Liver (tissue), 9 donors: ENCODE data around the gene ST7. TPM values are rescaled to one million over a fixed set of nuclear protein-coding genes. Genes with fewer than 3 reads are reported as not detected.
A peak's percentile ranks its signal among the peaks of the same experiment; 100 is the strongest.

Source experiments
- DNase-seq: peaks from one replicate; pipeline ENCODE4 v3.0.0-alpha.2; 2017; ENCODE audit warnings: low spot score
- H3K27ac ChIP-seq, 2 donors: one replicate each; pipeline ENCODE4 v1.7.0; 2013; ENCODE audit warnings: inconsistent platforms in 2 of 2, low read length in 2 of 2, control low read depth in 1 of 2, low read depth in 1 of 2, mild to moderate bottlenecking in 1 of 2
- H3K27me3 ChIP-seq, 4 donors: one replicate each; pipeline versions ENCODE4 v1.6.1 to v1.7.0; 2013; ENCODE audit warnings: low read length in 3 of 4, inconsistent platforms in 1 of 4, mild to moderate bottlenecking in 1 of 4, moderate library complexity in 1 of 4; ENCODE audit not compliant: control insufficient read depth in 4 of 4, insufficient read depth in 4 of 4
- H3K36me3 ChIP-seq, 4 donors: one replicate each; pipeline versions ENCODE4 v1.6.1 to v1.7.0; 2013; ENCODE audit warnings: low read length in 3 of 4, mild to moderate bottlenecking in 3 of 4, low read depth in 1 of 4, moderate library complexity in 1 of 4; ENCODE audit not compliant: control insufficient read depth in 4 of 4, insufficient read depth in 3 of 4
- H3K4me1 ChIP-seq, 4 donors: one replicate each; pipeline versions ENCODE4 v1.6.1 to v1.7.0; 2013; ENCODE audit warnings: low read length in 3 of 4, mild to moderate bottlenecking in 3 of 4, moderate library complexity in 1 of 4; ENCODE audit not compliant: control insufficient read depth in 4 of 4, insufficient read depth in 4 of 4
- H3K4me3 ChIP-seq, 3 donors: one replicate each; pipeline versions ENCODE4 v1.6.1 to v1.7.0; 2013; ENCODE audit warnings: low read length in 3 of 3, control low read depth in 1 of 3, low read depth in 1 of 3, mild to moderate bottlenecking in 1 of 3
- H3K9ac ChIP-seq, 2 donors: one replicate each; pipeline ENCODE4 v1.7.0; 2013; ENCODE audit warnings: low read length in 2 of 2, mild to moderate bottlenecking in 2 of 2, moderate library complexity in 2 of 2, control low read depth in 1 of 2, low read depth in 1 of 2
- H3K9me3 ChIP-seq, 4 donors: one replicate each; pipeline versions ENCODE4 v1.6.1 to v1.7.0; 2013; ENCODE audit warnings: low read length in 3 of 4; ENCODE audit not compliant: control insufficient read depth in 4 of 4
- ATF3 ChIP-seq: IDR thresholded peaks from 2 replicates; pipeline ENCODE4 v1.6.1; 2016; ENCODE audit warnings: antibody characterized with exemption
- CTCF ChIP-seq: fragments of 150-350 bp; IDR thresholded peaks from 2 replicates; pipeline ENCODE4 v1.5.1; 2017; ENCODE audit warnings: improper control_type of control experiment, low read depth, low read length; ENCODE audit not compliant: missing input control
- EGR1 ChIP-seq, 2 donors: IDR thresholded peaks; 2 replicates each; pipeline ENCODE4 v1.6.1; 2016 to 2018; ENCODE audit warnings: antibody characterized with exemption in 2 of 2, low read depth in 2 of 2
- FOXA1 ChIP-seq: IDR thresholded peaks from 2 replicates; pipeline ENCODE4 v1.6.1; 2016; ENCODE audit warnings: antibody characterized with exemption
- FOXA2 ChIP-seq: IDR thresholded peaks from 2 replicates; pipeline ENCODE4 v1.6.1; 2016; ENCODE audit warnings: antibody characterized with exemption
- HNF4A ChIP-seq, 2 donors: conservative IDR thresholded peaks; 2 replicates each; pipeline ENCODE4 v1.6.1; 2016; ENCODE audit warnings: antibody characterized with exemption in 2 of 2, mild to moderate bottlenecking in 2 of 2
- HNF4G ChIP-seq: IDR thresholded peaks from 2 replicates; pipeline ENCODE4 v1.6.1; 2016; ENCODE audit warnings: antibody characterized with exemption
- JUND ChIP-seq, 2 donors: IDR thresholded peaks; 2 replicates each; pipeline ENCODE4 v1.6.1; 2016; ENCODE audit warnings: antibody characterized with exemption in 2 of 2
- NR2F2 ChIP-seq: IDR thresholded peaks from 2 replicates; pipeline ENCODE4 v1.6.1; 2016; ENCODE audit warnings: antibody characterized with exemption
- RAD21 ChIP-seq, 2 donors: IDR thresholded peaks; 2 replicates each; pipeline ENCODE4 v1.6.1; 2016; ENCODE audit warnings: antibody characterized with exemption in 2 of 2, mild to moderate bottlenecking in 2 of 2
- REST ChIP-seq: IDR thresholded peaks from 2 replicates; pipeline ENCODE4 v1.6.1; 2016; ENCODE audit warnings: antibody characterized with exemption, mild to moderate bottlenecking
- RXRA ChIP-seq, 2 donors: IDR thresholded peaks; 2 replicates each; pipeline ENCODE4 v1.6.1; 2017 to 2018; ENCODE audit warnings: antibody characterized with exemption in 2 of 2, mild to moderate bottlenecking in 1 of 2
- SP1 ChIP-seq: IDR thresholded peaks from 2 replicates; pipeline ENCODE4 v1.6.1; 2018; ENCODE audit warnings: antibody characterized with exemption, mild to moderate bottlenecking
- TAF1 ChIP-seq: conservative IDR thresholded peaks from 2 replicates; pipeline ENCODE4 v1.6.1; 2016; ENCODE audit warnings: antibody characterized with exemption, mild to moderate bottlenecking
- YY1 ChIP-seq: IDR thresholded peaks from 2 replicates; pipeline ENCODE4 v1.6.1; 2016; ENCODE audit warnings: antibody characterized with exemption, mild to moderate bottlenecking
- ZBTB33 ChIP-seq: IDR thresholded peaks from 2 replicates; pipeline ENCODE4 v1.6.1; 2016; ENCODE audit warnings: antibody characterized with exemption
- WGBS: extraction: QIAGEN DNeasy Blood & Tissue Kit; methylation state at CpG from one replicate; pipeline ENCODE4 v1.1.7; 2013; 5-methylcytosine and 5-hydroxymethylcytosine counted together
- polyA plus RNA-seq, 2 donors: library from polyadenylated mRNA; stranded (reverse) in 1 of 2; unstranded in 1 of 2; fragments of 200-250 nt in 1 of 2; fragments of >200 nt in 1 of 2; fragmentation: Nextera tagmentation in 1 of 2; extraction: Ambion mirVana in 1 of 2; gene quantifications; one replicate each; pipeline versions ENCODE4 v1.2.1 to v1.2.3, GENCODE V29; 2013 to 2015
- total RNA-seq, 2 donors: library from RNA; depleted of rRNA; stranded (reverse); fragments of >200 nt; gene quantifications; one replicate each; pipeline ENCODE4 v1.2.3, GENCODE V29; 2014
- donor health status: healthy.
- donor health status: healthy.
- donor health status: healthy.
- donor health status: healthy.
- donor health status: healthy.

The ST7 gene
- total and polyA plus RNA-seq, 4 donors: 13.5 to 30.7 (median 22.6) TPM

- no peak for TF ChIP-seq EGR1 (IDR thresholded peaks at IDR 0.05; ENCODE audit: low read depth in 2 of 2)
These were observed 24.3 kb upstream of the ST7 start (continued) for GRCh38 chr7:116929021-116929420.

GRCh38 chr7:116929914-116930913, 23.1 kb upstream of the ST7 start:
- Histone ChIP-seq H3K27ac (no peak overlapping the region), H3K4me3 (no peak overlapping the region), H3K36me3 (no peaks in the 10 kb centered on the region), H3K9me3 (no peaks in the 10 kb centered on the region), H3K4me1 (peaks cover 0 to 4% (median 1%) of the 10 kb centered on the region in 4 donors), H3K27me3 (no peaks in the 10 kb centered on the region), H3K9ac (no peak overlapping the region)
- WGBS: 28% methylated on average over 25 of the region's 25 CpGs
- TF ChIP-seq CTCF (peak; percentile 96), JUND (IDR thresholded peaks at IDR 0.05) (no peak), REST (no peak), RAD21 (IDR thresholded peaks at IDR 0.05) (peak; percentile 93 to 98), EGR1 (IDR thresholded peaks at IDR 0.05; ENCODE audit: low read depth in 2 of 2) (no peak), SP1 (no peak), RXRA (IDR thresholded peaks at IDR 0.05) (no peak), ZBTB33 (no peak), TAF1 (no peak), YY1 (no peak), FOXA2 (no peak), ATF3 (no peak), FOXA1 (no peak), HNF4G (no peak), HNF4A (conservative IDR thresholded peaks at IDR 0.05) (no peak), NR2F2 (no peak)
- DNase-seq: peak; percentile 85
